ENCODE data around the gene B4GALNT1. TPM values are rescaled to one million over a fixed set of nuclear protein-coding genes. Genes with fewer than 3 reads are reported as not detected.
A peak's percentile ranks its signal among the peaks of the same experiment; 100 is the strongest.

Gene B4GALNT1
- total and polyA plus RNA-seq, 9 of the 15 experiments (the other 6 are each of a cell fraction or from before 2014, with no cell fraction given) = 1.0 to 32.2 (median 9.8) TPM

- TF ChIP-seq HMGXB4 (CRISPR knock-in tag; IDR thresholded peaks at IDR 0.05) = no peak
- no peak for TF ChIP-seq TAL1 (IDR thresholded peaks at IDR 0.05)
- peak; percentile 54; the same call in 1 of the 2 replicates for TF ChIP-seq HDGF (IDR thresholded peaks at IDR 0.05)
- 0 out of 2 replicates have a peak, but pooled peaks have one; percentile 14 for TF ChIP-seq NFIC (IDR thresholded peaks at IDR 0.05)
- 0 out of 4 replicates have a peak, but pooled peaks of 1 of the 2 experiments have one; percentile 39 for TF ChIP-seq KDM4B (IDR thresholded peaks at IDR 0.05; ENCODE audit: borderline replicate concordance in 2 of 2, low read depth in 1 of 2)
- no peak for TF ChIP-seq ZNF518B (CRISPR knock-in tag; IDR thresholded peaks at IDR 0.05)
- no peak for TF ChIP-seq CHD1 (IDR thresholded peaks at IDR 0.05; ENCODE audit: low read length)
- no peak for TF ChIP-seq FOXO4 (CRISPR knock-in tag; IDR thresholded peaks at IDR 0.05)
- no peak for TF ChIP-seq NBN (IDR thresholded peaks at IDR 0.05; ENCODE audit: low read depth)
- no peak for TF ChIP-seq ZBTB26 (CRISPR knock-in tag; IDR thresholded peaks at IDR 0.05)
- no peak for TF ChIP-seq PPARD (CRISPR knock-in tag; IDR thresholded peaks at IDR 0.05)
- TF ChIP-seq, protein P1, sequence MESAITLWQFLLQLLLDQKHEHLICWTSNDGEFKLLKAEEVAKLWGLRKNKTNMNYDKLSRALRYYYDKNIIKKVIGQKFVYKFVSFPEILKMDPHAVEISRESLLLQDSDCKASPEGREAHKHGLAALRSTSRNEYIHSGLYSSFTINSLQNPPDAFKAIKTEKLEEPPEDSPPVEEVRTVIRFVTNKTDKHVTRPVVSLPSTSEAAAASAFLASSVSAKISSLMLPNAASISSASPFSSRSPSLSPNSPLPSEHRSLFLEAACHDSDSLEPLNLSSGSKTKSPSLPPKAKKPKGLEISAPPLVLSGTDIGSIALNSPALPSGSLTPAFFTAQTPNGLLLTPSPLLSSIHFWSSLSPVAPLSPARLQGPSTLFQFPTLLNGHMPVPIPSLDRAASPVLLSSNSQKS (CRISPR knock-in tag; IDR thresholded peaks at IDR 0.05) = no peak
- TF ChIP-seq ZNF583 (CRISPR knock-in tag; IDR thresholded peaks at IDR 0.05) = no peak
- no peak for TF ChIP-seq DACH1 (IDR thresholded peaks at IDR 0.05; ENCODE audit: partially characterized antibody)
- peak; percentile 90 for TF ChIP-seq POLR2G (IDR thresholded peaks at IDR 0.05; ENCODE audit: low read depth, low read length)
- TF ChIP-seq, protein P2, sequence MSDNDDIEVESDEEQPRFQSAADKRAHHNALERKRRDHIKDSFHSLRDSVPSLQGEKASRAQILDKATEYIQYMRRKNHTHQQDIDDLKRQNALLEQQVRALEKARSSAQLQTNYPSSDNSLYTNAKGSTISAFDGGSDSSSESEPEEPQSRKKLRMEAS (CRISPR knock-in tag; IDR thresholded peaks at IDR 0.05) = 0 out of 2 replicates have a peak, but pooled peaks have one; percentile 34
- TF ChIP-seq ZNF124 (CRISPR knock-in tag; IDR thresholded peaks at IDR 0.05) = no peak
- no peak for TF ChIP-seq RAD21 (CRISPR knock-in tag; conservative IDR thresholded peaks at IDR 0.05 in 1 of 2, IDR thresholded peaks at IDR 0.05 in 1 of 2)
- TF ChIP-seq ZBTB17 (CRISPR knock-in tag; IDR thresholded peaks at IDR 0.05) = no peak
These were observed 21.7 kb downstream of the B4GALNT1 start, which contains the start of gene ARHGEF25 (continued) for GRCh38 chr12:57611108-57611826.
